ENCODE data around the gene ARHGEF7. TPM values are rescaled to one million over a fixed set of nuclear protein-coding genes. Genes with fewer than 3 reads are reported as not detected.
A peak's percentile ranks its signal among the peaks of the same experiment; 100 is the strongest.

ARHGEF7 gene
- total RNA-seq, 1 donor from 2014 or later: 73.7 TPM

DNA sequence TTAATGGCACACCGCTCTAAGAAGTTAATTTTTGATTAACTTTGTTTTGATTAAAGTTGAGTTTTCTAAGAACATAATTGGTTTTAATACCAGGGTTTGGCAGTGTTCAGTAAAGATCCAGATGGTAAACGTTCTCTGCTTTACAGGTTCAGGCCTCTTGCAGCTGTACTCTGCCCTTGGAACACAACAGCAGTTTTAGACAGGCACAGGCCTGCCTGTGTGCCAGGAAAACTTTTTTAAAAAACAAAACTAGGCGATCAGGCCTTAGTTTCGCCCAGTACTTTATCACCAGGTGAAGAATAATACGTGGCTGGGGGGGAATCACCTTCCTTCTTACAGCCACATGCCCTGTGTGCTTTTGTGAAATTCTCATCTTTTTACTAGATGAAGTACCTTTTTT lies 167.3 kb downstream of the ARHGEF7 start:
- peaks cover 27% of the 10 kb centered on the region for H3K4me1 Mint-ChIP-seq (ENCODE audit: low read depth, unreplicated experiment)
- Histone ChIP-seq H3K9ac (ENCODE audit: low read length) (peak overlapping the region; percentile 81), H3K27ac (ENCODE audit: low read depth, low read length) (peak overlapping the region; percentile 98), H3K4me3 (ENCODE audit: insufficient read depth, low read depth, low read length) (no peak overlapping the region), H3K79me2 (ENCODE audit: insufficient read depth, low read length) (peaks cover 22% of the 10 kb centered on the region), H3K36me3 (ENCODE audit: insufficient read depth, low read length) (peaks cover 32% of the 10 kb centered on the region), H3K4me2 (ENCODE audit: low read length) (peak overlapping the region; percentile 75), H4K20me1 (ENCODE audit: insufficient read depth, low read length) (peaks cover 4% of the 10 kb centered on the region), H3K9me3 (ENCODE audit: insufficient read depth, low read depth, low read length) (no peaks in the 10 kb centered on the region), H2AFZ (ENCODE audit: low read depth, low read length) (no peak overlapping the region), H3K27me3 (ENCODE audit: insufficient read depth, low read length) (no peaks in the 10 kb centered on the region), H3K4me1 (ENCODE audit: insufficient read depth, low read length) (peaks cover 25% of the 10 kb centered on the region)
- peak overlapping the region; percentile 97 for H3K27ac Mint-ChIP-seq (ENCODE audit: unreplicated experiment)
- TF ChIP-seq, protein P1, sequence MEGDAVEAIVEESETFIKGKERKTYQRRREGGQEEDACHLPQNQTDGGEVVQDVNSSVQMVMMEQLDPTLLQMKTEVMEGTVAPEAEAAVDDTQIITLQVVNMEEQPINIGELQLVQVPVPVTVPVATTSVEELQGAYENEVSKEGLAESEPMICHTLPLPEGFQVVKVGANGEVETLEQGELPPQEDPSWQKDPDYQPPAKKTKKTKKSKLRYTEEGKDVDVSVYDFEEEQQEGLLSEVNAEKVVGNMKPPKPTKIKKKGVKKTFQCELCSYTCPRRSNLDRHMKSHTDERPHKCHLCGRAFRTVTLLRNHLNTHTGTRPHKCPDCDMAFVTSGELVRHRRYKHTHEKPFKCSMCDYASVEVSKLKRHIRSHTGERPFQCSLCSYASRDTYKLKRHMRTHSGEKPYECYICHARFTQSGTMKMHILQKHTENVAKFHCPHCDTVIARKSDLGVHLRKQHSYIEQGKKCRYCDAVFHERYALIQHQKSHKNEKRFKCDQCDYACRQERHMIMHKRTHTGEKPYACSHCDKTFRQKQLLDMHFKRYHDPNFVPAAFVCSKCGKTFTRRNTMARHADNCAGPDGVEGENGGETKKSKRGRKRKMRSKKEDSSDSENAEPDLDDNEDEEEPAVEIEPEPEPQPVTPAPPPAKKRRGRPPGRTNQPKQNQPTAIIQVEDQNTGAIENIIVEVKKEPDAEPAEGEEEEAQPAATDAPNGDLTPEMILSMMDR (IDR thresholded peaks at IDR 0.05; ENCODE audit: insufficient read depth, low read depth, low read length): no peak
- no peak for TF ChIP-seq EZH2 (IDR thresholded peaks at IDR 0.05; ENCODE audit: insufficient read depth, low read length)
- H3K9me3 Mint-ChIP-seq (ENCODE audit: unreplicated experiment): no peaks in the 10 kb centered on the region
- no peaks in the 10 kb centered on the region for H3K27me3 Mint-ChIP-seq (ENCODE audit: low read depth, unreplicated experiment)
- H3K4me3 Mint-ChIP-seq (ENCODE audit: unreplicated experiment): no peak overlapping the region
- no peak for DNase-seq (ENCODE audit: low read depth)
- H3K36me3 Mint-ChIP-seq (ENCODE audit: low read depth, unreplicated experiment): peaks cover 23% of the 10 kb centered on the region
- no peak for FAIRE-seq

DNA sequence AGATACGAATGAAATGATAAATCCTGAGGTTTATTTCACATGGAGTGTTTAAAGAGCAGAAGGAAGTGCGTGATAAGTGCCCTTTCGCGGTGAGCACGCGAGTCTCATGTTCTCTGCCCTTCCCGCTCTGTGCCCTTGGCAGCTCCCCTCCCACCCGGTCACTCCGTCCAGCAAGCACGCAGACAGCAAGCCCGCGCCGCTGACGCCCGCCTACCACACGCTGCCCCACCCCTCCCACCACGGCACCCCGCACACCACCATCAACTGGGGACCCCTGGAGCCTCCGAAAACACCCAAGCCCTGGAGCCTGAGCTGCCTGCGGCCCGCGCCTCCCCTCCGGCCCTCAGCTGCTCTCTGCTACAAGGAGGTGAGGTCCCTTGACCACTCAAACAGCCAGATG lies 167.9 kb downstream of the ARHGEF7 start:
- H3K36me3 ChIP-seq (ENCODE audit: insufficient read depth, low read length): peaks cover 27% of the 10 kb centered on the region
- Mint-ChIP-seq H3K36me3 (ENCODE audit: low read depth, unreplicated experiment) (peaks cover 23% of the 10 kb centered on the region), H3K27ac (ENCODE audit: unreplicated experiment) (no peak overlapping the region)

GRCh38 chr13:111283457-111283856 lies 168.3 kb downstream of the ARHGEF7 start:
- Histone ChIP-seq H4K20me1 (ENCODE audit: insufficient read depth, low read length) (peaks cover 4% of the 10 kb centered on the region), H3K27me3 (ENCODE audit: insufficient read depth, low read length) (no peaks in the 10 kb centered on the region), H3K27ac (ENCODE audit: low read depth, low read length) (no peak overlapping the region), H2AFZ (ENCODE audit: low read depth, low read length) (no peak overlapping the region), H3K36me3 (ENCODE audit: insufficient read depth, low read length) (peaks cover 27% of the 10 kb centered on the region), H3K9ac (ENCODE audit: low read length) (no peak overlapping the region), H3K4me2 (ENCODE audit: low read length) (no peak overlapping the region), H3K79me2 (ENCODE audit: insufficient read depth, low read length) (peaks cover 20% of the 10 kb centered on the region), H3K4me3 (ENCODE audit: insufficient read depth, low read depth, low read length) (no peak overlapping the region), H3K9me3 (ENCODE audit: insufficient read depth, low read depth, low read length) (no peaks in the 10 kb centered on the region), H3K4me1 (ENCODE audit: insufficient read depth, low read length) (peaks cover 25% of the 10 kb centered on the region)
- FAIRE-seq (no peak), DNase-seq (ENCODE audit: low read depth) (no peak)
- no peaks in the 10 kb centered on the region for H3K27me3 Mint-ChIP-seq (ENCODE audit: low read depth, unreplicated experiment)
- no peak for TF ChIP-seq EZH2 (IDR thresholded peaks at IDR 0.05; ENCODE audit: insufficient read depth, low read length)
- TF ChIP-seq, protein P1 (IDR thresholded peaks at IDR 0.05; ENCODE audit: insufficient read depth, low read depth, low read length): no peak
- H3K4me1 Mint-ChIP-seq (ENCODE audit: low read depth, unreplicated experiment): peaks cover 27% of the 10 kb centered on the region
- peaks cover 23% of the 10 kb centered on the region for H3K36me3 Mint-ChIP-seq (ENCODE audit: low read depth, unreplicated experiment)
- H3K4me3 Mint-ChIP-seq (ENCODE audit: unreplicated experiment): no peak overlapping the region
- H3K9me3 Mint-ChIP-seq (ENCODE audit: unreplicated experiment): no peaks in the 10 kb centered on the region
- H3K27ac Mint-ChIP-seq (ENCODE audit: unreplicated experiment): peak overlapping the region; percentile 41

More for the DNA sequence above, 167.9 kb downstream of the ARHGEF7 start:
- FAIRE-seq: no peak
- Mint-ChIP-seq H3K9me3 (ENCODE audit: unreplicated experiment) (no peaks in the 10 kb centered on the region), H3K27me3 (ENCODE audit: low read depth, unreplicated experiment) (no peaks in the 10 kb centered on the region), H3K4me3 (ENCODE audit: unreplicated experiment) (no peak overlapping the region), H3K4me1 (ENCODE audit: low read depth, unreplicated experiment) (peaks cover 27% of the 10 kb centered on the region)
- H4K20me1 ChIP-seq (ENCODE audit: insufficient read depth, low read length): peaks cover 4% of the 10 kb centered on the region
- peak overlapping the region; percentile 98 for H3K27ac ChIP-seq (ENCODE audit: low read depth, low read length)
- H3K9ac ChIP-seq (ENCODE audit: low read length): no peak overlapping the region
- TF ChIP-seq, protein P1 (IDR thresholded peaks at IDR 0.05; ENCODE audit: insufficient read depth, low read depth, low read length): no peak
- TF ChIP-seq EZH2 (IDR thresholded peaks at IDR 0.05; ENCODE audit: insufficient read depth, low read length): no peak
- H3K9me3 ChIP-seq (ENCODE audit: insufficient read depth, low read depth, low read length): no peaks in the 10 kb centered on the region
- H3K79me2 ChIP-seq (ENCODE audit: insufficient read depth, low read length): peaks cover 18% of the 10 kb centered on the region
- H3K4me1 ChIP-seq (ENCODE audit: insufficient read depth, low read length): peaks cover 25% of the 10 kb centered on the region
- no peak overlapping the region for H3K4me3 ChIP-seq (ENCODE audit: insufficient read depth, low read depth, low read length)
- no peak overlapping the region for H3K4me2 ChIP-seq (ENCODE audit: low read length)
- no peak overlapping the region for H2AFZ ChIP-seq (ENCODE audit: low read depth, low read length)
- no peaks in the 10 kb centered on the region for H3K27me3 ChIP-seq (ENCODE audit: insufficient read depth, low read length)
- DNase-seq (ENCODE audit: low read depth): no peak
